ENCODE data around the gene MUS81.
A peak's percentile ranks its signal among the peaks of the same experiment; 100 is the strongest.
"Not testable (repeated sequence)": the region's sequence is repeated elsewhere in the genome, so short reads cannot be mapped to it uniquely, and the experiment has no call there.

The MUS81 gene

DNA sequence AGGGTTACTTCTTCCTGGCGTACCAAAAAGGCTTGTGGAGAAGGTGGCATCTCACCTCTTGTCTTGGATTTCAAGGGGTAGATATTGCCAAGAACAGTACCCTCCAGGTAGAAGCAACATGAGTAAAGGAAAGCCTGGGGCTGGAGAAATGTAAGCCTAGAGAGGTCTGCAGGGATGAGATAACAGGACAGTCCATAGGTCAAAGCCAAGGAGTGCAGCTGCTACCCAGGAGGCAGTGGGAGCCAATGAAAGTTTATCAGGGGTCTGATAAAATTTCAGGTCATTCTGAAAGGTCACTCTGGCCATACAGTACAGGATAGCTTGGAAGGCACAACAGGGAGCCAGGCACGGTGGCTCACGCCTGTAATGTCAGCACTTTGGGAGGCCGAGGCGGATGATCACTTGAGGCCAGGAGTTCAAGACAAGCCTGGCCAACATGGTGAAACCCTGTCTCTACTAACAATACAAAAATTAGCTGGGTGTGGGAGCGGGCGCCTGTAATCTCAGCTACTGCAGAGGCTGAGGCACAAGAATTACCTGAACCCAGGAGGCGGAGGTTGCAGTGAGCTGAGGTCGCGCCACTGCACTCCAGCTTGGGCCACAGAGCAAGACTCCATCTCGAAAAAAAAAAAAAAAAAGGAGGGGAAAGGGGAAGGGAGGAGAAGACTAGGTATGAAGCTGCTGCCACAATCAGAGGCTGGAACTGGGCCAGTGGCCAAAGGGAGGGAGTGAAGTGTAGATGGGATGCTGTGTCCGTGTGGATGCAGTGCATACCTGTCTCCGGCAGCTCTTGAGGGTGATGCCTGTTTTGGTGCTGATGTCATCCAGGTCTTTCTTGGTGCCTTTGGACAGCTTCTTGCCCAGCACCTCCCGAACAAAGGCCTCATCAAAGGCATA, 26.8 kb downstream of the MUS81 start:
- Histone ChIP-seq H3K36me3 (ENCODE audit: insufficient read depth, insufficient read length, low read length) (peaks cover 60% of the 10 kb centered on the region), H3K9me3 (ENCODE audit: insufficient read depth, low read length) (peaks cover 20% of the 10 kb centered on the region; the same call in 1 of the 2 replicates), H3K9ac (ENCODE audit: insufficient read length, low read depth) (peak overlapping the region; percentile 80), H3K27me3 (ENCODE audit: insufficient read depth, insufficient read length) (peaks cover 14% of the 10 kb centered on the region), H3K4me1 (ENCODE audit: insufficient read depth, insufficient read length) (peaks cover 13% of the 10 kb centered on the region), H3K4me3 (ENCODE audit: insufficient read length, low read depth) (peak overlapping the region; percentile 48)
- TF ChIP-seq YY1 (IDR thresholded peaks at IDR 0.05; ENCODE audit: insufficient read depth, insufficient read length) (no peak), ZNF274 (IDR thresholded peaks at IDR 0.05; ENCODE audit: low read depth, low read length) (no peak), SUZ12 (IDR thresholded peaks at IDR 0.05; ENCODE audit: extremely low read depth, insufficient read depth, insufficient read length) (no peak)
- DNase-seq (ENCODE audit: low read depth, low spot score), result no peak

DNA sequence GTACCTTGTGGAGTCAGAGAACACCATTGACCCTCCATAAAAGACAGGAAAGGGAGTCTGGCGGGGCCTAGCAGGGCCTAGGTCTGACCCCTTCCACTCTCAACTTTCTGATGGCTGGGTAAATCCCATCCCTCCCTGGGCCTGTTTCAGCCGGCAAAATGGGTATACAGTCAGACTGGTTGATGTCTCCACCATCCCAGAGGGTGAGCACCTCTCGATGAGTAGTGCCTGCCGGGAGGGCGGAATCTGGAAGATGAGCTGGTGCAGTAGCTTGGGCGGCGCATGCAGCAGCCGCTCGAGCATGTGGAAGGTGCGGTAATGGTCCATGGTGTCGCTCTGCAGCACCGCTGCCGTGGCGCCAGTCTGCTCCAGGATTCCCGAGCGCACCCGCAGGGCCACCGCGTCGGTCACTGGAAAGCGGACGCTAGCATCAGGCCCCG, 27.5 kb downstream of the MUS81 start:
- Histone ChIP-seq H3K4me3 (ENCODE audit: insufficient read length, low read depth) (peak overlapping the region; percentile 48), H3K4me1 (ENCODE audit: insufficient read depth, insufficient read length) (peaks cover 14% of the 10 kb centered on the region), H3K9me3 (ENCODE audit: insufficient read depth, low read length) (peaks cover 20% of the 10 kb centered on the region; the same call in 1 of the 2 replicates), H3K27me3 (ENCODE audit: insufficient read depth, insufficient read length) (peaks cover 14% of the 10 kb centered on the region), H3K36me3 (ENCODE audit: insufficient read depth, insufficient read length, low read length) (peaks cover 60% of the 10 kb centered on the region), H3K9ac (ENCODE audit: insufficient read length, low read depth) (peak overlapping the region; percentile 80)
- no peak for TF ChIP-seq YY1 (IDR thresholded peaks at IDR 0.05; ENCODE audit: insufficient read depth, insufficient read length)
- no peak for TF ChIP-seq ZNF274 (IDR thresholded peaks at IDR 0.05; ENCODE audit: low read depth, low read length)
- no peak for TF ChIP-seq SUZ12 (IDR thresholded peaks at IDR 0.05; ENCODE audit: extremely low read depth, insufficient read depth, insufficient read length)
- no peak for DNase-seq (ENCODE audit: low read depth, low spot score)

DNA sequence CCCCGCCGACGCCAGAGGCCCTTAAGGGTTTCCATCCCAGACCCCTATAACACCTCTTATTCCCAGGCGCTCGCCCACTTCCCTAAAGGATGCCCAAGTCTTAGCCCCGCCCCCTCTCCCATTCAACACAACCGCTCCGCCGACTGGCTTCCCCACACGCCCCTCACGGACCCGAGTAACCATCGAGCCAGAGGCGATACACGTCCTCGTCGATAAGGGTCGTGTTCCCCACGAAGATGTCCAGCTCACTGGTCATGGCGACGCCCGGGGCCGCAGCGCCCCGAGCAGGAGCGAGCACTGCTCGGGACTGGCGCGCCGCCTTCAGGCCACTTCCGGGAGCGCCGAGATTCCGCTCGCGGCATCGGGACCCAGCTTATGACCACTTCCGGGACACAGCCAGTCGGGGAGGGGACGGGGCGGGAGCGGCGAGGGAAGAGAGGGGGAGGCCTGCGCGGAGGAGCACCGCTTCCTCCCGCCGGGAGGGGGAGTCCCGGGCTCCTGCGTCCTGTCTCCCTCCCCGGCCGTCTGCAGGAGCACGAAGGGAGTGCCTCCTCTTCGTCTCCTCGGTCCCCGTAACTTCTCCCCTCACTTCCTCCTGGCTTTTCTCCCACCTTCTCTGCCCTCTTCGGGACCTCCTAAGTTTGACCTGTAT, 28.1 kb downstream of the MUS81 start, which contains the start of gene FIBP:
TSS of gene FIBP (minus strand) at position 309 of the 652 bp plus-strand sequence. CDS start at position 256, 53 bp downstream.
- H3K9ac ChIP-seq (ENCODE audit: insufficient read length, low read depth), result peak within 1 kb of the TSS; percentile 80
- TF ChIP-seq ZNF274 (IDR thresholded peaks at IDR 0.05; ENCODE audit: low read depth, low read length) (no peak), YY1 (IDR thresholded peaks at IDR 0.05; ENCODE audit: insufficient read depth, insufficient read length) (peak; percentile 7)
- peaks cover 59% of the 10 kb centered on the region for H3K36me3 ChIP-seq (ENCODE audit: insufficient read depth, insufficient read length, low read length)
- H3K4me1 ChIP-seq (ENCODE audit: insufficient read depth, insufficient read length), result peaks cover 18% of the 10 kb centered on the region
- peaks cover 20% of the 10 kb centered on the region; the same call in 1 of the 2 replicates for H3K9me3 ChIP-seq (ENCODE audit: insufficient read depth, low read length)
- peak; percentile 96 for DNase-seq (ENCODE audit: low read depth, low spot score)
- H3K4me3 ChIP-seq (ENCODE audit: insufficient read length, low read depth), result peak within 1 kb of the TSS; percentile 48
- peaks cover 14% of the 10 kb centered on the region for H3K27me3 ChIP-seq (ENCODE audit: insufficient read depth, insufficient read length)

DNA sequence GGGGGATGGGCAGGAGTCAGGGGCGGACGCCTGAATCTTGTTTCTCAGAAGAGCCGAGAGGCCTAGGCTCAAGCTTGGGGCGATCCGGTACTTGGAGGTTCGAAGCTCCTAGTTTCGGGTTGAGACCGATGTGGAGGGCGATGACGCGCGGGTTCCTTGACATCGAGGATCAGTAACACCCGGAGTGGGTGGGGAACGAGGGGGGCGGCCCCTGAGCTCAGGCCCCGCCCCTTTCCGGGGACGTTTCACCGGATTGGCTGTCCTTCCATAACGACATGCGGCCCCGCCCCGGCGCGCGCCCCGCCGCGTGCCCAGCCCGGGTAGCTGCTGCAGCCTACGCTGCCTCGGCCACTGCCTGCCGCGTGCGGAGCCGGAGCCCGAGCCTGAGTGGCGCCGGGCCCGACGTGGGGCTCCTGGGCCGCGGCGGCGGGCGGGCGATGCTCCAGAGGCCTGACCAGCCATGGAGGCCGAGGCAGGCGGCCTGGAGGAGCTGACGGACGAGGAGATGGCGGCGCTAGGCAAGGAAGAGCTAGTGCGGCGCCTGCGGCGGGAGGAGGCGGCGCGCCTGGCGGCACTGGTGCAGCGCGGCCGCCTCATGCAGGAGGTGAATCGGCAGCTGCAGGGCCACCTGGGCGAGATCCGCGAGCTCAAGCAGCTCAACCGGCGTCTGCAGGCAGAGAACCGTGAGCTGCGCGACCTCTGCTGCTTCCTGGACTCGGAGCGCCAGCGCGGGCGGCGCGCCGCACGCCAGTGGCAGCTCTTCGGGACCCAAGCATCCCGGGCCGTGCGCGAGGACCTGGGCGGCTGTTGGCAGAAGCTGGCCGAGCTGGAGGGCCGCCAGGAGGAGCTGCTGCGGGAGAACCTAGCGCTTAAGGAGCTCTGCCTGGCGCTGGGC, 30.3 kb downstream of the MUS81 start, which contains the start of gene CCDC85B:
TSS of gene CCDC85B (plus strand) at position 350 of the 895 bp plus-strand sequence. CDS start at position 461, 111 bp downstream.
- peaks cover 17% of the 10 kb centered on the region for H3K4me1 ChIP-seq (ENCODE audit: insufficient read depth, insufficient read length)

GRCh38 chr11:65891219-65892136, 31.2 kb downstream of the MUS81 start:
- peak; percentile 63 for DNase-seq (ENCODE audit: low read depth, low spot score)
- H3K4me1 ChIP-seq (ENCODE audit: insufficient read depth, insufficient read length), result peaks cover 17% of the 10 kb centered on the region
- no peak for TF ChIP-seq SUZ12 (IDR thresholded peaks at IDR 0.05; ENCODE audit: extremely low read depth, insufficient read depth, insufficient read length)
- no peak for TF ChIP-seq YY1 (IDR thresholded peaks at IDR 0.05; ENCODE audit: insufficient read depth, insufficient read length)
- no peak for TF ChIP-seq ZNF274 (IDR thresholded peaks at IDR 0.05; ENCODE audit: low read depth, low read length)

More for the DNA sequence above, 30.3 kb downstream of the MUS81 start, which contains the start of gene CCDC85B:
- peak within 1 kb of the TSS; percentile 99 for H3K9ac ChIP-seq (ENCODE audit: insufficient read length, low read depth)
- peaks cover 9% of the 10 kb centered on the region; the same call in 1 of the 2 replicates for H3K9me3 ChIP-seq (ENCODE audit: insufficient read depth, low read length)
- H3K4me3 ChIP-seq (ENCODE audit: insufficient read length, low read depth), result peak within 1 kb of the TSS; percentile 89
- peaks cover 14% of the 10 kb centered on the region for H3K27me3 ChIP-seq (ENCODE audit: insufficient read depth, insufficient read length)
- DNase-seq (ENCODE audit: low read depth, low spot score), result peak; percentile 90
- TF ChIP-seq SUZ12 (IDR thresholded peaks at IDR 0.05; ENCODE audit: extremely low read depth, insufficient read depth, insufficient read length), result no peak
- TF ChIP-seq YY1 (IDR thresholded peaks at IDR 0.05; ENCODE audit: insufficient read depth, insufficient read length), result no peak
- TF ChIP-seq ZNF274 (IDR thresholded peaks at IDR 0.05; ENCODE audit: low read depth, low read length), result no peak
- peaks cover 55% of the 10 kb centered on the region for H3K36me3 ChIP-seq (ENCODE audit: insufficient read depth, insufficient read length, low read length)

DNA sequence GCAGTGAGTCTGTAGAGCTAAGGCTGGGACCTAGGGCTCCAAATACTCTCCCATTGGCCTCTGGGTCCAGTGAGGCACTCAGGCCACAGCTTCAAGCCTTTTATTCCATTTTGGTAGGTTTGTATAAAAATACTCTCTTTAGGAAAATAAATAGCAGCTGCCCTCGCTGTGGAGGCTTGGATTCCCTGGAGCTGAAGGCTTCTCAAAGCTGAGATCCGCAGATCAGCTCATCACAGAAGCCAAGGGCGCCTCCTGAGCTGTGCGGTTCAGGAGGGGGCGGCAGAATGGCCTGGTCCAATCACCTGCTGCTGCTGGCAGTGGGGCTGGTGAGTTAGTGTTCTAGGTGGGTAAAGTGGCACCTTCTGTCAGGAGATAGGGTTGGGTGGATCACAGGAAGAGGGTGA, 31.9 kb downstream of the MUS81 start:
- peaks cover 57% of the 10 kb centered on the region for H3K36me3 ChIP-seq (ENCODE audit: insufficient read depth, insufficient read length, low read length)
- not testable (repeated sequence) for H3K9me3 ChIP-seq (ENCODE audit: insufficient read depth, low read length); DNase-seq (ENCODE audit: low read depth, low spot score)
- H3K9ac ChIP-seq (ENCODE audit: insufficient read length, low read depth), result peak overlapping the region; percentile 99
- peaks cover 17% of the 10 kb centered on the region for H3K4me1 ChIP-seq (ENCODE audit: insufficient read depth, insufficient read length)
- H3K4me3 ChIP-seq (ENCODE audit: insufficient read length, low read depth), result peak overlapping the region; percentile 89
- H3K27me3 ChIP-seq (ENCODE audit: insufficient read depth, insufficient read length), result peaks cover 14% of the 10 kb centered on the region

More at GRCh38 chr11:65891219-65892136, 31.2 kb downstream of the MUS81 start:
- no peaks in the 10 kb centered on the region; the same call in 1 of the 2 replicates for H3K9me3 ChIP-seq (ENCODE audit: insufficient read depth, low read length)
- peak overlapping the region; percentile 89 for H3K4me3 ChIP-seq (ENCODE audit: insufficient read length, low read depth)
- peak overlapping the region; percentile 99 for H3K9ac ChIP-seq (ENCODE audit: insufficient read length, low read depth)
- H3K36me3 ChIP-seq (ENCODE audit: insufficient read depth, insufficient read length, low read length), result peaks cover 57% of the 10 kb centered on the region
- H3K27me3 ChIP-seq (ENCODE audit: insufficient read depth, insufficient read length), result peaks cover 14% of the 10 kb centered on the region

All from NT2/D1 (cell line).